Measurements from ENCODE around the gene LACTBL1. TPM values are rescaled to one million over a fixed set of nuclear protein-coding genes. Genes with fewer than 3 reads are reported as not detected.
"Not testable (repeated sequence)": the region's sequence is repeated elsewhere in the genome, so short reads cannot be mapped to it uniquely, and the experiment has no call there.

Gene LACTBL1
- polyA plus RNA-seq (ENCODE audit: low read depth in 6 of 6): not detected

- Mint-ChIP-seq H3K27ac (peak within 1 kb of the TSS in 1 of 6 donors; percentile 24), H3K27me3 (peaks cover 62 to 85% (median 70%) of the 10 kb centered on the region in 3 donors), H3K9me3 (peaks cover 0 to 4% (median 0%) of the 10 kb centered on the region in 7 donors), H3K4me3 (no peak within 1 kb of the TSS), H3K36me3 (no peaks in the 10 kb centered on the region), H3K4me1 (peaks cover 0 to 5% (median 4%) of the 10 kb centered on the region in 3 donors)
- ATAC-seq (ENCODE audit: low read depth in 2 of 2) (no peak), DNase-seq (no peak)
Measured at GRCh38 chr1:22972760-22973159, at the start of gene LACTBL1. TSS of gene LACTBL1 (minus strand) at chr1:22972866. CDS start at chr1:22972316, 550 bp downstream.

- peaks cover 0 to 5% of the 10 kb centered on the region in 2 donors for H3K36me3 Mint-ChIP-seq
- H3K27ac Mint-ChIP-seq: no peak overlapping the region
- no peak for DNase-seq
- peaks cover 0 to 10% (median 7%) of the 10 kb centered on the region in 7 donors for H3K9me3 Mint-ChIP-seq
- H3K4me3 Mint-ChIP-seq: peak overlapping the region in 5 of 8 donors; percentile 20 to 97 (median 39)
- ATAC-seq (ENCODE audit: low read depth in 2 of 2): no peak
- H3K4me1 Mint-ChIP-seq: peaks cover 44 to 60% (median 60%) of the 10 kb centered on the region in 3 donors
- H3K27me3 Mint-ChIP-seq: no peaks in the 10 kb centered on the region
Measured at GRCh38 chr1:23021834-23022233, 49.2 kb upstream of the LACTBL1 start.

- peak overlapping the region in 3 of 6 donors; percentile 70 to 86 (median 85) for H3K27ac Mint-ChIP-seq
- peak overlapping the region; percentile 82 to 98 (median 96) for H3K4me3 Mint-ChIP-seq
- ATAC-seq (ENCODE audit: low read depth in 2 of 2): no peak
- H3K36me3 Mint-ChIP-seq: peaks cover 0 to 5% of the 10 kb centered on the region in 2 donors
- no peaks in the 10 kb centered on the region for H3K27me3 Mint-ChIP-seq
- DNase-seq: no peak
- peaks cover 0 to 10% (median 7%) of the 10 kb centered on the region in 7 donors for H3K9me3 Mint-ChIP-seq
- H3K4me1 Mint-ChIP-seq: peaks cover 39 to 60% (median 54%) of the 10 kb centered on the region in 3 donors
Measured at GRCh38 chr1:23020706-23021405, 48.2 kb upstream of the LACTBL1 start.

- Mint-ChIP-seq H3K4me3 (peak overlapping the region; percentile 82 to 98 (median 96)), H3K4me1 (peaks cover 39 to 60% (median 53%) of the 10 kb centered on the region in 3 donors), H3K36me3 (peaks cover 0 to 5% of the 10 kb centered on the region in 2 donors), H3K9me3 (peaks cover 0 to 10% (median 7%) of the 10 kb centered on the region in 7 donors), H3K27ac (peak overlapping the region; percentile 70 to 92 (median 86)), H3K27me3 (no peaks in the 10 kb centered on the region)
- DNase-seq (peak; percentile 7), ATAC-seq (ENCODE audit: low read depth in 2 of 2) (peak in 1 of 2 donors; percentile 7)
Measured at GRCh38 chr1:23019863-23020625, 47.4 kb upstream of the LACTBL1 start.

GRCh38 chr1:23019094-23019862 lies 46.6 kb upstream of the LACTBL1 start, which contains the start of gene KDM1A:
TSS of gene KDM1A (plus strand) at chr1:23019468. CDS start at chr1:23019597, 129 bp downstream.
- ATAC-seq (ENCODE audit: low read depth in 2 of 2): peak; percentile 98 to 99
- Mint-ChIP-seq H3K4me1 (peaks cover 34 to 54% (median 51%) of the 10 kb centered on the region in 3 donors), H3K9me3 (peaks cover 0 to 10% (median 7%) of the 10 kb centered on the region in 7 donors), H3K27ac (peak within 1 kb of the TSS; percentile 70 to 97 (median 88)), H3K36me3 (peaks cover 0 to 5% of the 10 kb centered on the region in 2 donors), H3K4me3 (peak within 1 kb of the TSS; percentile 93 to 98 (median 97)), H3K27me3 (no peaks in the 10 kb centered on the region)
- peak; percentile 92 for DNase-seq

- Mint-ChIP-seq H3K27ac (peak overlapping the region; percentile 54 to 97 (median 83)), H3K4me3 (peak overlapping the region; percentile 93 to 97 (median 95)), H3K27me3 (no peaks in the 10 kb centered on the region), H3K9me3 (peaks cover 0 to 9% (median 7%) of the 10 kb centered on the region in 7 donors), H3K4me1 (peaks cover 29 to 48% (median 45%) of the 10 kb centered on the region in 3 donors), H3K36me3 (peaks cover 0 to 5% of the 10 kb centered on the region in 2 donors)
- DNase-seq: no peak
- no peak for ATAC-seq (ENCODE audit: low read depth in 2 of 2)
Measured at GRCh38 chr1:23018661-23019093, 46.0 kb upstream of the LACTBL1 start.

- H3K9me3 Mint-ChIP-seq: no peaks in the 10 kb centered on the region
- no peak overlapping the region for H3K27ac Mint-ChIP-seq
- H3K27me3 Mint-ChIP-seq: peaks cover 0 to 8% (median 4%) of the 10 kb centered on the region in 3 donors
Measured at GRCh38 chr1:23013657-23014056, 41.0 kb upstream of the LACTBL1 start.

GRCh38 chr1:23010025-23010424 lies 37.4 kb upstream of the LACTBL1 start:
- not testable (repeated sequence) for H3K36me3 Mint-ChIP-seq; H3K4me1 Mint-ChIP-seq; ATAC-seq (ENCODE audit: low read depth in 2 of 2); DNase-seq; H3K27me3 Mint-ChIP-seq; H3K9me3 Mint-ChIP-seq
- Mint-ChIP-seq H3K4me3 (peak overlapping the region in 1 of 8 donors; percentile 29), H3K27ac (peak overlapping the region in 1 of 6 donors; percentile 53)

More at GRCh38 chr1:23013657-23014056, 41.0 kb upstream of the LACTBL1 start:
- DNase-seq (no peak), ATAC-seq (ENCODE audit: low read depth in 2 of 2) (no peak)
- H3K4me1 Mint-ChIP-seq: peaks cover 7 to 8% (median 7%) of the 10 kb centered on the region in 3 donors
- H3K36me3 Mint-ChIP-seq: no peaks in the 10 kb centered on the region
- H3K4me3 Mint-ChIP-seq: no peak overlapping the region

GRCh38 chr1:23008901-23009300 lies 36.2 kb upstream of the LACTBL1 start:
- H3K4me1 Mint-ChIP-seq: no peaks in the 10 kb centered on the region
- H3K27ac Mint-ChIP-seq: no peak overlapping the region
- no peak for DNase-seq
- H3K4me3 Mint-ChIP-seq: no peak overlapping the region
- no peak for ATAC-seq (ENCODE audit: low read depth in 2 of 2)
- H3K9me3 Mint-ChIP-seq: no peaks in the 10 kb centered on the region
- no peaks in the 10 kb centered on the region for H3K36me3 Mint-ChIP-seq
- peaks cover 4 to 8% (median 7%) of the 10 kb centered on the region in 3 donors for H3K27me3 Mint-ChIP-seq

- Mint-ChIP-seq H3K4me1 (no peaks in the 10 kb centered on the region), H3K4me3 (no peak overlapping the region), H3K36me3 (no peaks in the 10 kb centered on the region), H3K27ac (no peak overlapping the region), H3K27me3 (peaks cover 4 to 8% (median 7%) of the 10 kb centered on the region in 3 donors), H3K9me3 (no peaks in the 10 kb centered on the region)
- DNase-seq (no peak), ATAC-seq (ENCODE audit: low read depth in 2 of 2) (no peak)
Measured at GRCh38 chr1:23007106-23007505, 34.4 kb upstream of the LACTBL1 start.

- H3K27ac Mint-ChIP-seq; H3K9me3 Mint-ChIP-seq; H3K36me3 Mint-ChIP-seq; H3K4me1 Mint-ChIP-seq; H3K27me3 Mint-ChIP-seq; ATAC-seq (ENCODE audit: low read depth in 2 of 2); DNase-seq; H3K4me3 Mint-ChIP-seq: not testable (repeated sequence)
Measured at GRCh38 chr1:23004769-23005168, 32.1 kb upstream of the LACTBL1 start.

GRCh38 chr1:23004112-23004511 lies 31.4 kb upstream of the LACTBL1 start:
- Mint-ChIP-seq H3K4me1 (no peaks in the 10 kb centered on the region), H3K27ac (no peak overlapping the region), H3K4me3 (no peak overlapping the region), H3K36me3 (no peaks in the 10 kb centered on the region), H3K27me3 (peaks cover 0 to 4% (median 3%) of the 10 kb centered on the region in 3 donors), H3K9me3 (no peaks in the 10 kb centered on the region)
- ATAC-seq (ENCODE audit: low read depth in 2 of 2) (no peak), DNase-seq (no peak)

GRCh38 chr1:23002218-23002617 lies 29.6 kb upstream of the LACTBL1 start:
- not testable (repeated sequence) for H3K9me3 Mint-ChIP-seq; ATAC-seq (ENCODE audit: low read depth in 2 of 2); H3K36me3 Mint-ChIP-seq; H3K4me1 Mint-ChIP-seq; H3K4me3 Mint-ChIP-seq; H3K27me3 Mint-ChIP-seq; H3K27ac Mint-ChIP-seq; DNase-seq

Measured in naive B cell (primary cell).